Fibroblast of skin of right quadriceps (primary cell): ENCODE measurements around the gene GADD45B.
"Not testable (repeated sequence)": the region's sequence is repeated elsewhere in the genome, so short reads cannot be mapped to it uniquely, and the experiment has no call there.

ENCODE experiments used
- DNase-seq: peaks from one replicate; pipeline ENCODE4 v3.0.0-alpha.2; 2013

Gene GADD45B

DNA sequence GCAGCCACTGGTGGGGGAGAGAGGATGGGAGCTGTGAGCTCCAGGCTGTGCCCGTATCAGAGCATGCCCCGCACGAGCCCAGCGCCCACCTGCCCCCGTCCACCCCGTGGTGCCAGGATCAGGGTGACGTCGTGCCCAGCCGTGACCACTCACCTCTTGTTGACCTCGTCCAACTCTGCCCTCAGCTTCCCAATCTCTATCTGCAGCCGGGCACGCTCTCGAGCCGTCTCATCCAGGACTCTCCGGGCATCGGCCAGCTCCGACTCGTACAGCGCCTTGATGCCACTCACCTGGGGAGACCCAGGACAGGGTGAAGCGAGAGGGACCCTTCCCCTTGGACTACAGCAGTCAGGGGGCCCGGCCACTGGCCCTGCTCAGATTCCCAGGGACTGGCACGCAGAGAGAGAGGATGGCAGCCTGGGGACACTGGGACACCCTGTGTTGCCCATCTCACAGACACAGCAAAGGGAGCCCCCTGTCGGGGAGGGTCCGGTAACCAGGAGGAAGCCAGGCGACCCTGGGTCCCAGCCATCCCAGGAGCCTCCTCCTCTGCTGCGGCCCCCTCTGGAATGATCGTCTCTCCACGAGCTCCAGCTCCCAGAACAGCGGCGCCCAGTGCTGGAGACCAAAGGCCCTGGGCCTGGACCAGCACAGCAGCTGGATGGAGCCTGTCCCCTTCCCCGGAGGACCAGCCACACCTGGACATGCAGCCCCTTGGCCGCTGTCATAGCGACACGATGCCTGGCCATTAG, 31.5 kb upstream of the GADD45B start:
- DNase-seq: no peak

DNA sequence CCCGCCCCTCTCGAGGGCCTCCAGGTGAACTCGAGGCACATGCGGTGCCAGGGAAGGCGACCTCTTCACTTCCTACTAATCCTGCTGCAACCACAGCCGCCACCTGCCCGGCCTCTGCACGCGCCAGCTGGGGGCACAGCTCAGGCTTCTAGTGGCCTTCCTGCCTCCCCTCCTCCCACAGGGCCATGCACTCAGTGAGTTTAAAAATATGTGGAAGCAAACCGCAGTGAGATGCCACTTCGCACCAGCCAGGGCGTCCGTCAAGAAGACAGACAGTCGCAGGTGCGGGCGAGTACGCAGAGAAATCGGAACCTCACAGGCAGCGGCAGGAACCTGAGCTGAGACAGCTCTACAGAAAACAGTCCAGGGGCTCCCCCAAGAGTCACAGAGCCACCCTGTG, 29.5 kb upstream of the GADD45B start:
- DNase-seq: no peak

DNA sequence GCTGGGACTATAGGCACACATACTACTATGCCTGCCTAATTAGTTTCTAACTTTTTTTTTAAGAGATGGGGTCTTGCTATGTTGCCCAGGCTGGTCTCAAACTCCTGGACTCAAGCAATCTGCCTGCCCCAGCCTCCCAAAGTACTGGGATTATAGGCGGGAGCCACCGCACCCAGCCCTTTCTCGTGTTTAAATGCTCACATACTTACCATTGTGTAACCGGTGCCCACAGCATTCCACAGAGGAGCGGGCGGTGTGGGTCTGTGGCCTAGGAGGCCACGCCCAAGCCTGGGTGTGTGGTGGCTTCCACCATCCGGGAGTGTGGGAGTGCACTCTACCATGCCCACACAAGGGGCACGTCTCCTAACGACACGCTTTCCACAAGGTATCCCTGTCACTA, 26.9 kb upstream of the GADD45B start:
- no peak for DNase-seq

GRCh38 chr19:2451138-2451537, 24.8 kb upstream of the GADD45B start:
- DNase-seq: no peak

- no peak for DNase-seq
Measured at GRCh38 chr19:2451741-2452140, 24.2 kb upstream of the GADD45B start.

- DNase-seq: no peak
Measured at GRCh38 chr19:2453431-2454025, 22.4 kb upstream of the GADD45B start.

DNA sequence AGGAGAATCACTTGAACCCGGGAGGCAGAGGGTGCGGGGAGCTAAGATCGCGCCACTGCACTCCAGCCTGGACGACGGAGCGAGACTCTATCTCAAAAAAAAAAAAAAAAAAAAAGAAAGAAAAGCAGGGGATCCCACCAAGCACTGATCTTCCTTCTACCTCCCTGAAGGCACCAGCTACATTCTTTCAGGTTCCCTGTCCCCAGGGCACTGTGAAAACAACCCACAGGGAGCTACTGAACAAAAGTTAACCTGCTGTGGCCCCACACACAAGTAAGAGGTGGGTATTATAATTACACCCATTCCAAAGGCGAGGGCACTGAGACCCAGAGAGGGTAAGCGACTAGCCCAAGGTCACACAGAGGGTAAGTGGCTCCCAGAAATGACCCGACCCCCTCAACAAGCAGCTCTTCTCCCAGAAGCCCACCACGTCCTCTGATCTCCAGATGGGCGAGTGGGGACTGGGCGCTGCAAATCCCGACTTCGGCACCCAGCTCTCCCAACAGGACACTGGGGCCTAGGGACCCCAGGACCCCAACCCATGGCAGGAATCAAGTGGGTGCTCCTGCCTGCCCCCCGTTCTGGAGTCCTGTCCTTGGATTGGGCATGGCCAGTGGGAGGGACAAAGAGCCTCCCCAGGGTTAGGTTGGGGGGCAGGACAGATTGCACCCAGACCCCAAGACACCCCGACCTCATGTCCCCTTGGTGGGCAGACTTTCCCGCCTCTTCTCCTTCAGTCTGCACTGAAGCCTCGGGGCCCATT, 21.5 kb upstream of the GADD45B start:
- no peak for DNase-seq

DNA sequence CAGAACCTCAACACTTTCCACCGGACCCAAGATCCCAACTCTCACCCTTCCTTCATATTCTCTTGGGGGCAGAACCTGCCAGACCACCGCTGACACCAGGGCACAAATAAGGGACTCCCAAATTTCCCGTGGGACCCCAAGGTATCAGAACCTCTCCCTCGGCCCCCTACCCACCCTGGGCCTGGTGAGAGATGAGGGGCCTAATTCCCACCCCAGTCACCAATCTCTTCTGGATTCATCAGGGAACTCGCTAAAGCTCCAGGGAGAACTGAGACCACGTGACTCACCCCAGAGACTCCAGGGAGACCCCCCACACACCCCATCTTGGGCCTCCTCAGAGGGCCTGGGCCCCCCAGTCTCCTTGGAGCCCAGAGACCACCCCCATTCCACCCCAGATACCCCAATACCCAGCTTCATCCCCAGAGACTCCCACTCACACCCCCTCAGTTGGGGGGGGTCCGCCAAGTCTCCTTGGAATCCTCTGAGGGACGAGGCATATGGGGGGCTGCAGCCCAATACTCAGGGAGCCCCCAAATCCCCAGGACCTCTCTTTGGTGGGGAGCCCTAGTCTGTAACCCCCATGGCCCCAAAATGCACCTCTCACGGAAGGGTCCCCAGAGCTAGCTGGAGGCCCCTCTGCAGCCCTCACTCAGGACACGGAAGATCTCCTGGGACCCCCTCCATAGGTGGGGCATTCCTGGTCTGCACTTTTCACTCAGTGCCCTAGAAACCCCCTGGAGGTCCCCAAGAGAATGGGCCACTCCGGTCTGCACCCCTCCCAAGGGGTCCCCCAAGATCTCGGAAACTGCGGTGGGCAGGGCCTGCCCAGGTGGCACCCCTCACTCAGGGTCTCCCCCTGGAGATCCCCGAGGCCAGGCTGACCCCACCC, 20.7 kb upstream of the GADD45B start:
- no peak for DNase-seq

DNA sequence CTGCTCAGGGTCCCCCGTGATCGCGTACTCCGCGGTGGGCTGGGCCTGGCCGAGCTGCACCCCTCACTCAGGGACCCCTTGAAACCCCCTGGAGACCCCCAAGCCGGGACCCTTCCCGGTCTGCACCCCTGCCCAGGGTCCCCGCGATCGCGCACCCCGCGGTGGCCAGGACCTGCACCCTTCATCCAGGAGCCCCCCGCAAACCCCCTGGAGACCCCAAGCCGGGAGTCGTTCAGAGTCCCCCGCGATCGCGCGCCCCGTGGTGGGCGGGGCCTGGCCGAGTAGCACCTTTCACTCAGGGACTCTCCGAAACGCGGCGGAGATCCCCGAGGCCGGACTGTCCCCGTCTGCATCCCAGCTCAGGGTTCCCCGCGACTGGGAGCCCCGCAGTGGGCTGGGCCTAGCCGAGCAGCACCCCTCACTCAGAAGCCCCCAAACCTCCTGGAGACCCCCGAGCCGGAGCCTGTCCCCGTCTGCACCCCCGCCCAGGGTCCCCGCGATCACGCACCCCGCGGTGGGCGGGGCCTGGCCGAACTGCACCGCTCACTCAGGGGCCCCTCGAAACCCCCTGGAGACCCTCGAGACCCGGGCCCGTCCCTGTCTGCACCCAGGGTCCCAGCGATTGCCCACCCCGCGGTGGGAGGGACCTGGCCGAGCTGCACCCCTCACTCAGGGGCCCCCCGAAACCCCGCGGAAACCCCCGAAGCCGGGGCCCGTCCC, 19.9 kb upstream of the GADD45B start:
- DNase-seq: no peak

DNA sequence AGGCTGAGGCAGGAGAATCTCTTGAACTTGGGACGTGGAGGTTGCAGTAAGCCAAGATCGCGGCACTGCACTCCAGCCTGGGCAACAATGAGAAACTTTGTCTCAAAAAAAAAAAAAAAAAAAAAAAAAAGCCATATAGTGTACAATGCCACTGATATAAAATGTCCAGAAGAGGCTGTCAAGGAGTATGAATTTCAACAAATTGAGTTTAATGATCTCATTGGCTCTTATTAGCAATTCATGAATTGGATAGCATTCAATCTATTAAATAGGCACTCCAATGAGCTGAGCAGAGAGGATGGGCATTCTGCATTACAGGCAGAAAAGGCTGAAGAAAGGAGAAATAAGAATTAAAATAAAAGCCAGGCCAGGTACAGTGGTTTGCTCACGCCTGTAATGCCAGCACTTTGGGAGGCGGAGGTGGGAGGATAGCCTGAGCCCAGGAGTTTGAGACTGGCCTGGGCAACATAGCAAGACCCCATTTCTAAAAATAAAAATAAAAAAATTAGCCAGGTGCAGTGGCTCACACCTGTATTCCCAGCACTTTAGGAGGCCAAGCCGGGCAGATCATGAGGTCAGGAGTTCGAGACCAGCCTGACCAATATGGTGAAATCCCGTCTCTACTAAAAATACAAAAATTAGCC, 18.4 kb upstream of the GADD45B start:
- DNase-seq: no peak

DNA sequence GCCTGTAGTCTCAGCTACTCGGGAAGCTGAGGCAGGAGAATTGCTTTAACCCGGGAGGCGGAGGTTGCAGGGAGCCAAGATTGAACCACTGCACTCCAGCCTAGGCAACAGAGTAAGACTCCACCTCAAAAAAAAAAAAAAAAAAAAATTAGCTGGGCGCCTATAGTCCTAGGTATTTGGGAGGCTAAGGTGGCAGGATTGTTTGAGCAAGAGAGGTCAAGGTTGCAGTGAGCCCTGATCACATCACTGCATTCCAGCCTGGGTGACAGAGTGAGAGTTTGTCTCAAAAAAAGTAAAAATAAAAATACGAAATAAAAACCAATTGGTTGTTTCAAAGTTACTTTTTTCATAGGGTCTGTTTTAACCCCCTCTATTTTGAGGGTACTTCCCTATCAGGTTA, 17.9 kb upstream of the GADD45B start:
- no peak for DNase-seq

GRCh38 chr19:2458776-2459175, 17.2 kb upstream of the GADD45B start:
- DNase-seq: not testable (repeated sequence)

DNA sequence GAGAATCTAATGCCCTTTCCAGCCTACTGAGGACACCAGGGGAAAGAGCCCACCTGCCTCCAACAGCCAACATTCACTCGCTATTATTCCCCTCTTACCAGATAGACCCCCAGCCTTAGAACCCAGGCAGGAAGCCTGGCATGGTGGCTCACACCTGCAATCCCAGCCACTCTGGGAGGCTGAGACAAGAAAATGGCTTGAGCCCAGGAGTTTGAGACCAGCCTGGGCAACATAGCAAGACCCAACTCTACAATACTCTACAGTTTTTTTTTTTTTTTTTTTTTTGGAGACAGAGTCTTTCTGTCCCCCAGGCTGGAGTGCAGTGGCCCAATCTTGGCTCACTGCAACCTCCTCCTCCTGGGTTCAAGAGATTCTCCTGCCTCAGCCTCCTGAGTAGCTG, 15.7 kb upstream of the GADD45B start:
- DNase-seq: no peak

DNA sequence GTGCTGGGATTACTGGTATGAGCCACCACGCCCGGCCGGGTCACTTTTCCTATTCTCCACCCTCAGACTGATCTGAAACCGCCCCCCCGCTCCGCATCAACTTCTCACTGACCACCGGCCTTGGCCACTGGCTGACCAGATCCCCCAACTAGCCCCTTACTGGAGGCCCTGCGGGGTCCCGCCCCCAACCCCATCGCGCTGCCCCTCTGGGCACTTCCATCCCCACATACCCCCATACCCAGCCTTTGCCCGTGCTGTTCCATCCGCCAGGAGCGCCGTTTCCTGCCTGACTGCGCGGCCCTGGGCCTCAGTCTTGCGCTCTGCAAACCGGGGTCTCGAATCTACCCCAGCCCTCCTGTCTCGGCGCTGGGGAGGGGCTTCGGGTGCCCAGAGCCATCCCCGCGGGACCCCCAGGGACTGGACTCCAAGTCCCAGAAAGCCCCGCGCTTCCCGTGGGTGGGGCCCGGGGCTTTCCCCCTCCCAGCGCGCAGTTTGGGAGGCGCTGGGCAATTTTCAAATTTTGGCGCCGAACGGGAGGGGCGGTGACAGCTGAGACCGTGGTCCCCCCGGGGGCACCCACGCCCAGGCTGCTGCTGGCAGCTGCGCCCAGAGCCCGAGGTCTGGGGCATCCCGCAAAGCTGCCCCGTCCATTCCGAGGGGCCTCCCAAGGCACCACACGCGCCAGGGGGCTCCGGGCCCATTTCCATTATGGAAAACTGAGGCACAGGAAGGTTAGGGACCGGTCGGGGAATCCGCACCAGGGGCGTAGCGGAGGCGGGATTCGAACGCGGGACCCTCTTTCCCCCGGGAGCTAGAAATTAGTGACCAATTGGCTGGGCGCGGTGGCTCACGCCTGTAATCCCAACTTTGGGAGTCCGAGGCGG, 13.9 kb upstream of the GADD45B start:
- DNase-seq: peak; percentile 88

DNA sequence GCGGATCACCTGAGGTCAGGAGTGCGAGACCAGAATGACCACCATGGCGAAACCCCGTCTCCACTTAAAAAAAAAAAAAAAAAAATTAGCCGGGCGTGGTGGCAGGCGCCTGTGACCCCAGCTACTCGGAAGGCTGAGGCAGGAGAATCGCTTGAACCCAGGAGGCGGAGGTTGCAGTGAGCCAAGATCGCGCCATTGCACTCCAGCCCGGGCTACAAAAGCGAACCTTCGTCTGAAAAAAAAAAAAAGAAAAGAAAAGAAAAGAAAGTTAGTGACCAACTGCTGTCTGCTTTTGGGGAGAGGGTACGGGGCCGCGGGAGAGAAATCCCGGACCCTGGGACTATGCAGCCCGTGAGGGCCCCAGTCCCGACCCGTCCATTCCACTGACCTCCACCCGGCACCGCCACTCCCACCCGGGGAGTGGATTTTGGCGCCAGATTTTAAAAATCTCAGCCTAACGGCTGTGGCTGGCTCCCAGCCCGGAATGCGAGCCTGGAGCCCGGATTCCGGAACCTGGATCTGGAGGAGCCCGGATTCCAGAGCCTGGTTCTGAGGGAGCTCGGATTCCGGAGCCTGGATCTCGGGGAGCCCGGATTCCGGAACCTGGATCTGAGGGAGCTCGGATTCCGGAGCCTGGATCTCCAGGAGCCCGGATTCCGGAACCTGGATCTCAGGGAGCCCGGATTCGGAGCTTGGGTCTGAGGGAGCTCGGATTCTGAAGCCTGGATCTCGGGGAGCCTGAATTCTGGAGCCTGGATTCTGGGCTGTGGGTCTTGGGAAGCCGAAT, 13.1 kb upstream of the GADD45B start:
- DNase-seq: peak; percentile 99

DNA sequence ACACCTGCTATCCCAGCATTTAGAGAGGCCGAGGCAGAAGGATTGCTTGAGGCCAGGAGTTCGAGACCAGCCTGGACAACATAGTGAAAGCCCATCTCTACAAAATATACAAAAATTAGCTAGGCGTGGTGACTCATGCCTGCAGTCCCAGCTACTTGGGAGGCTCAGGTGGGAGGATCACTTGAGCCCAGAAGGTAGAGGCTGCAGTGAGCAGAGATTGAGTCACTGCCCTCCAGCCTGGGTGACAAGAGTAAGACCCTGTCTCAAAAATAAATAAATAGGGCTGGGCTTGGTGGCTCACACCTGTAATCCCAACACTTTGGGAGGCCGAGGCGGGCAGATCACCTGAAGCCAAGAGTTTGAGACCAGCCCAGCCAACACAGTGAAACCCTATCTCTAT, 12.2 kb upstream of the GADD45B start:
- DNase-seq: not testable (repeated sequence)

- DNase-seq: no peak
Measured at GRCh38 chr19:2464389-2464788, 11.5 kb upstream of the GADD45B start.

GRCh38 chr19:2468596-2468995, 7.3 kb upstream of the GADD45B start:
- DNase-seq: no peak

- peak; percentile 94 for DNase-seq
Measured at GRCh38 chr19:2469102-2469914, 6.6 kb upstream of the GADD45B start.
